ENCODE data around the gene TRAPPC10.

GRCh38 chr21:44065428-44065827 is 53.3 kb downstream of the TRAPPC10 start:
- TF ChIP-seq CTCF (IDR thresholded peaks at IDR 0.05) (no peak), POLR2A (IDR thresholded peaks at IDR 0.05) (no peak)

All from lower leg skin (tissue), 3 donors.